ENCODE measurements around the gene ALG12.

ALG12 gene

GRCh38 chr22:49910229-49911155 is 7.7 kb downstream of the ALG12 start:
- no peak for DNase-seq

- no peak for DNase-seq
These were observed 8.6 kb downstream of the ALG12 start for GRCh38 chr22:49909476-49910205.

DNA sequence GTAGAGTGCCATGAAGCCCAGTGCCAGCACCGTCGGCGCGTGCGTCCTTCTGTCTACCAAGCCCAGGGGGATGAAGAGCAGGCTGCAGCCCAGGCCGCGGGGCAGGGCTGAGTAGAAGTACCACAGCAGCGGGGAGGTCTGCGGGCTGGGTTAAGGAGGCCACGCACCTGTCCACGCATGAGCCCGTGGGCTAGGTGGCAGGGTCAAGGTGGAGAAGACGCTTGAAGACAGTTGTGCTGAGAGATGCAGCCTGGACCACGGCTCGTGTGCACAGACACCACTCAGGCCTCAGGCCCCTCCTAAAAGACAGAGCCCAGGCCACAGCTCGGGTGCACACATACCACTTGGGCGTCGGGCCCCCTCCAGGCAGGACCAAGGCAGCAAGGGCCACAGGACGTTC is 10.4 kb downstream of the ALG12 start:
- DNase-seq: no peak

DNA sequence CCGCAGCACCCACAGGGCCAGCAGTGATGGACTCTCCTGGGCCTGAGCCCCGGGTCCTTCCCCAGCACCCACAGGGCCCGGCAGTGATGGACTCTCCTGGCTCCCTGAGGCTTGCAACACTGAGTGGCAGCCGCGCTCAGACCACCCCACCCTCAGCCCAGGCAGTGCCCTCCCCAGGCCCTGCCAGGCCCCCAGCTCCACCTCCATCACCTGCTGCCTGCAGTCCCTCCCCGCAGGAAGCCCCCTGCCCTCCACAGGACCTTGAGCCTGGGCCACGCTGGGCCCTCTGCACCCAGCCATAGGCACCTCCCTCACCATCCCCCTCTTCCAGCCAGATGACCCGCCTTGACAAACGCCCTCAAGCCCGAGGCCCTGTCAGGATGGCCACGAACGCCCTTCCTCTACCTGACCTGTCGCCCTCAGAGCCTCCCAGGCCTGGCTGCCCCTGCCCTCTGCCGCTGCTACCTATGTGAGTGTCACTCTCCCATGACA is 11.4 kb downstream of the ALG12 start:
- DNase-seq: no peak

- no peak for DNase-seq
These were observed 12.0 kb downstream of the ALG12 start for GRCh38 chr22:49906071-49906798.

GRCh38 chr22:49905465-49905864 is 12.8 kb downstream of the ALG12 start:
- DNase-seq: no peak

DNA sequence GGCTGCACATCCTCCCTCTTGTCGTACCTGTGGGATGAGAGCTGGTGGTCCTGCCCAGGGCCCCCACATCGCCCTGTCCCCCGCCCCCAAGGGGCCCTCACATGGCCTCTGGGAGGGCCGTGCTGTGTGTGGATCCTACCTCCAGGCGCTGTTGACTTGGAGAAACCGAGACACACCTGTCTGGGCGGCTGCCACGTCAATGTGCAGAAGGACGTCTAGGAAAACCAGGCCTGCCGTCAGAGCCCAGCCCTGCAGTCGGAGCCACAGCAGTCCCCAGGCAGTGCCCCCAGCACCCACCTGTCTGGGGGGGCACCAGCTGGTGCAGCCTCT is 14.2 kb downstream of the ALG12 start:
- DNase-seq: no peak

DNA sequence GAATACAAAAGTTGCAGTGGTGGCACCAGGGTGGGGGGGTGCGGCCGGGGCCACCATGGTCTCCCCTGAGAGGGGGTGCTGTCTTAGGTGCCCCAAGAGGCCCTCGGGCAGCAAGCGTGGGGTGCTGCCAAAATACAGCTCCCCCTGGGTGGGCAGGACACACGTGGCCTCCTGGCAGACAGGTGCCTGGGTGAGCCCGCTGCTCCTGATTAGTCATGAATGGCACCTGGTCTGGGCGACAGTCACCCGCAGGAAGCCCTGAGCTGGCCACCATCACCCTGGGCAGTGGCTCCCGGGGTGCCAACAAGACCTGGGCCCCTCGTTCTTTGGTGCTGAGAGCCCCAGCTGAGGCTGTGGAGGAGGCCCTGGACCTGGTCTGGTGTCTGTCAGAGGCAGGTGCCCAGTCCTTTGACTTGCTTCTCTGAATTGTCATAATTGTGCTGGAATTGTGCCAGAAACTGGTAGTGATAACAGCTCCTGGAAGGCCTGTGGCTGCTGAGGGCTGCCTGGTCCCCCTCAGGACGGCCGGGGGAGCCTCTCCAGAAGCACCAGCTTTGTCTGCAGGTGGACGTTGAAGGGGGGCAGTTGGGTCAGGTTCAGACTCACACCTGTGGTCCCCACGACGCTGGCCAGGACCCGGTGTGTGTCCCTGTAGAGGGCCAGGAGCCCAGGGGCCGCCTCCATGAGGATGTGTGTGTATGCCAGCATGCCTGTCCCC is 14.8 kb downstream of the ALG12 start:
- peak; percentile 7 for DNase-seq

DNA sequence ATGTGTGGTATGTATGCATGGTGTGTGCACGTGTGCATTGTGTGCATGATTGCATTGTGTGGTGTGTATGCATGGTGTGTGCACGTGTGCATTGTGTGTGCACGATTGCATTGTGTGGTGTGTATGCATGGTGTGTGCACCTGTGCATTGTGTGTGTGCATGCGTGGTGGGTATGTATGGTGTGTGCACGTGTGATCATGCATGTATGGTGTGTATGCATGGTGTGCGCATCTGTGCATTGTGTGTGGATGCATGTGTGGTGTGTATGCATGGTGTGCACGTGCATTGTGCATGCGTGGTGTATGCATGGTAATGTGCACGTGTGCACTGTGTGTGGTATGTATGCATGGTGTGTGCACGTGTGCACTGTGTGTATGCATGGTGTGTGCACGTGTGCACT is 16.8 kb downstream of the ALG12 start:
- DNase-seq: no peak

DNA sequence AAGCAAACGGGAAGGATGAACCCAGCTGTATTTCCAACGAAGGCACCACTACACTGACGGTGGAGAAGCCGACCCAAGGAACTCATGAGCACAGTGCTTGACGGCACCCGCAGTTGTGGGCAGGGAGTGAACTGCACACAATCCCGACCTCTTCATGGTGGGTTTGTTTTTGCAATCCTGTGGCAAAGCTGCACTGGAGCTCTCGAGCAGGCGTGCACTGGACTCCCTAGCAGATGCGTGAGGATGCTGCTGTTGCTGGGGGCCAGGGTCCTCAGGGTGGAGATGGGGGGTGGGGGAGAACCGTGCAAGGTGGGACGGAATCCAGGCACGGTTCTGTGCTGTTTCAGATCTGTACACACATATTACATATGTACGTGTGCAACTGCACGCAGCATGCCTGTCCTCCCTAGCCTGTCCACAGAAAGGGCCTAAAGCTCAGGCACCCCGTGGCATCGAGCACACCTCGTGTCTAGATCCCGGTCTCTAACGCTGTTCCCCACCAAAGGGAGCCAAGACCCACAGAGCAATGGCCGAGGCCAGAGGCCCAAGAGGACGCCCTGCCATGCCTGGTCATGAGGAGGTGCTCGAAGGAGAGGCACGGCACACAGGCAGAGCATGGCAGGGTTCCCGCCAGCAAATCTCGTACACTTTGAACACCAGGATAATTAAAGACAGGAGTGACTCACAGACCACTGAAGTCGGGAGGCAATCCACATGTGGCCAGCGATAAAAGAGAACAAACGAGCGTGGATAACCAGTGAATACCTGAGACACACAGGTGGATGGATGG is 17.6 kb downstream of the ALG12 start:
- DNase-seq: no peak

GRCh38 chr22:49899530-49899929 is 18.7 kb downstream of the ALG12 start:
- DNase-seq: no peak

DNA sequence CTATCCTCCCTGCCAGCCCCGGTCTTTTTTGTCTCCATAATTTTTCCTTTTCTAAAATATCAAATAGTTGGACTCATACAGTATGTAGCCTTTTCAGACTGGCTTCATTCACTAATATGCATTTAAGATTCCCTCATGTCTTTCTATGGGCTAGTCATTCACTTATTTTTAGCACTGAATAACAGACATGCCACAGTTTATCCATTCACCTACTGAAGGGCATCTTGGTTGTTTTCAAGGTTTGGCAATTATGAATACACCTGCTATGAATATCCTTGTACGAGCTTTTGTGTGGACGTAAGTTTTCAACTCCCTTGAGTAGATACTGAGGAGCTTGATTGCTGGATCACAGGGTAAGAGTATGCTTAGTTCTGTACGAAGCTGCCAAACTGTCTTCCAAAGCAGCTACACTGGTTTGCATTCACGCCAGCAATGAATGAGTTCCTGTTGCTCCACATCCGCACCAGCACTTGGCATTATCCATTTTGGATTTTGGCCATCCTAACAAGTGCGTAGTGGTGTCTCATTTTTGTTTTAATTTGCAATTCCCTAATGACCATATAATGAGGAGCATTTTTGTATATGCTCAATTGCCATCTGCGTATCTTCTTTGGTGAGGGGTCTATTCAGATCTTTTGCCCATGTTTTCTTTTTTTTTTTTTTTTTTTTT is 21.1 kb downstream of the ALG12 start:
- DNase-seq: no peak

- DNase-seq: no peak
These were observed 22.0 kb downstream of the ALG12 start for GRCh38 chr22:49896201-49896600.

- DNase-seq: no peak
These were observed 23.8 kb downstream of the ALG12 start for GRCh38 chr22:49894322-49895054.

- DNase-seq: no peak
These were observed 25.2 kb downstream of the ALG12 start for GRCh38 chr22:49893025-49893424.

DNA sequence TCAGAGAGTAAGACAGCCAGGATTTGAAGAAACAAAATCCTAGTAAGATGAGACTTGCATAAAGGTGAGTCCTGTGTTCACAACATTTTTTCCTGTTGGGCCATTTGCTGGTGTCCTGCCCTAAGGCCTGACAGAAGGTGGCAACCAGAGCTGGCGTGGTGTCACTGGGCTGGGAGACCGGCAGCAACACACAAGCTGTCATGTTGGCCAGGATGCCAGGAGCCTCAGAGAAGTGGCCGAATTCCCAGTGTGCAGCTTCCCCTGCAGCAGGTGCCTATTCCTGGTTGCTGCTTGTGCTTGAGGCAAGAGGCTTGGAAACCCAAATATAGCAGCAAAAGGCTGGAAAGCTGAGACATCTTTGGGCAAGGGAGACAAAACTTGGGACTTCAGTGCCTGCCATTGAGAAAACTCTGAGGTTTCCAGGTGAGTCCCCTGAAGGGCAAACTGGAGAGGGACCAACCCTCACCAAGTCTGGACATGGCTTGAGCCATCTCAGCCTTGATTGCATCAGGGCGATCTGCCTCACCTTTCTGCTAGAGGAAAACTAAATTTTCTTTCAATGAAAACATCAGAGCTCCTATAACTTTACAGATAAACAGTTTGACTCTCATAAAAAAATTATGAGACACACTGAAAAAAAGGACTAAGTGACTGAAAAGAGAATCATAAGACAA is 25.9 kb downstream of the ALG12 start:
- DNase-seq: no peak

GRCh38 chr22:49889071-49889470 is 29.2 kb downstream of the ALG12 start:
- no peak for DNase-seq

DNA sequence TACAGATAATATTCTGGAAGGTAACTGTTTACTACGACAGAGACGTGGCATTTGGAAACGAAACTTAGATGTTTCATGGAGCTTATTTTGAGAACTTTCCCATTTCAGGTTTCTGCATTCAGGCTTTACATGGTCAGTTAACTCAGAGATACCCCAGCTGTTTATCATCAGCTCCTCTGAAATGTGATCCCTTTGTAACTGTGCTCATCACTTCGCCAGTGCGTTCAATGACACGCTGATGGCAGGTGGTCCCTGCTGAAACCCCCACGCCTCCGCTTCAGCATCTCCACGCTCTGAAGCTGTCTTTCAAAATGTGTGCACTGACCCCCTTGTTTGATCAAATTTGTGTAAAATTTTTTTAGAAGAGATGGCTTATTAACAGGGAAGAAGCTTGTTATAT is 30.5 kb downstream of the ALG12 start:
- no peak for DNase-seq

- DNase-seq: no peak
These were observed 31.2 kb downstream of the ALG12 start for GRCh38 chr22:49887064-49887451.
